Astrocyte (in vitro differentiated cells and primary cell): Measurements from ENCODE around the gene GRIN3B. TPM values are rescaled to one million over a fixed set of nuclear protein-coding genes. Genes with fewer than 3 reads are reported as not detected.

ENCODE experiments used
- DNase-seq: peaks from one replicate; pipeline ENCODE4 v3.0.0-alpha.2; 2010; ENCODE audit warnings: low read depth
- FAIRE-seq: peaks from 2 replicates; lab custom pipeline; 2011; peaks lifted over from hg19 to GRCh38; lab: Jason Lieb, UNC
- H2AFZ ChIP-seq: 2 replicates; pipeline ENCODE4 v1.6.0; 2012; ENCODE audit warnings: low read depth, low read length, inconsistent platforms
- H3K27ac ChIP-seq: 2 replicates; pipeline ENCODE4 v1.5.1; 2011; ENCODE audit warnings: low read depth, low read length, inconsistent platforms
- H3K27me3 ChIP-seq: 2 replicates; pipeline ENCODE4 v1.6.0; 2011; ENCODE audit warnings: low read length, inconsistent platforms; ENCODE audit not compliant: insufficient read depth
- H3K36me3 ChIP-seq: 2 replicates; pipeline ENCODE4 v1.5.1; 2011; ENCODE audit warnings: low read length, inconsistent platforms; ENCODE audit not compliant: insufficient read depth
- H3K4me1 ChIP-seq: 2 replicates; pipeline ENCODE4 v1.5.1; 2011; ENCODE audit warnings: low read length, inconsistent platforms; ENCODE audit not compliant: insufficient read depth
- H3K4me2 ChIP-seq: 2 replicates; pipeline ENCODE4 v1.6.0; 2012; ENCODE audit warnings: low read length, inconsistent platforms
- H3K4me3 ChIP-seq: 2 replicates; pipeline ENCODE4 v1.5.1; 2011; ENCODE audit warnings: low read depth, mild to moderate bottlenecking, low read length, inconsistent platforms; ENCODE audit not compliant: insufficient read depth
- H3K79me2 ChIP-seq: 2 replicates; pipeline ENCODE4 v1.6.0; 2012; ENCODE audit warnings: mild to moderate bottlenecking, low read length, inconsistent platforms; ENCODE audit not compliant: insufficient read depth
- H3K9ac ChIP-seq: 2 replicates; pipeline ENCODE4 v1.6.0; 2012; ENCODE audit warnings: mild to moderate bottlenecking, low read length, inconsistent platforms
- H3K9me3 ChIP-seq: 2 replicates; pipeline ENCODE4 v1.5.1; 2012; ENCODE audit warnings: low read depth, mild to moderate bottlenecking, low read length, inconsistent platforms; ENCODE audit not compliant: insufficient read depth
- H4K20me1 ChIP-seq: 2 replicates; pipeline ENCODE4 v1.6.0; 2012; ENCODE audit warnings: low read length, inconsistent platforms; ENCODE audit not compliant: insufficient read depth
- H3K27ac Mint-ChIP-seq: one replicate; pipeline ENCODE4 v1.8.0; 2021; ENCODE audit warnings: mild to moderate bottlenecking, mixed read lengths; ENCODE audit not compliant: unreplicated experiment
- H3K27me3 Mint-ChIP-seq: one replicate; pipeline ENCODE4 v1.8.0; 2021; ENCODE audit warnings: low read depth, mixed read lengths; ENCODE audit not compliant: unreplicated experiment
- H3K36me3 Mint-ChIP-seq: one replicate; pipeline ENCODE4 v1.8.0; 2021; ENCODE audit warnings: low read depth, mixed read lengths; ENCODE audit not compliant: unreplicated experiment
- H3K4me1 Mint-ChIP-seq: one replicate; pipeline ENCODE4 v1.8.0; 2021; ENCODE audit warnings: low read depth, mixed read lengths; ENCODE audit not compliant: unreplicated experiment
- H3K4me3 Mint-ChIP-seq: one replicate; pipeline ENCODE4 v1.8.0; 2021; ENCODE audit warnings: mild to moderate bottlenecking, moderate library complexity, mixed read lengths; ENCODE audit not compliant: unreplicated experiment
- H3K9me3 Mint-ChIP-seq: one replicate; pipeline ENCODE4 v1.8.0; 2021; ENCODE audit warnings: mild to moderate bottlenecking, mixed read lengths; ENCODE audit not compliant: unreplicated experiment
- CTCF ChIP-seq: IDR thresholded peaks from 2 replicates; pipeline ENCODE4 v1.5.1; 2011; ENCODE audit warnings: low read depth, mild to moderate bottlenecking, inconsistent platforms, low read length, moderate library complexity; ENCODE audit not compliant: insufficient read depth
- EZH2 ChIP-seq: IDR thresholded peaks from 2 replicates; pipeline ENCODE4 v1.6.1; 2012; ENCODE audit warnings: mild to moderate bottlenecking, low read length, inconsistent platforms; ENCODE audit not compliant: insufficient read depth
- total RNA-seq: library from RNA; stranded (reverse); gene quantifications from 2 replicates; pipeline ENCODE4 v1.2.1, GENCODE V29; 2021

The GRIN3B gene
- total RNA-seq, 1 donor from 2014 or later = 2.7 TPM

GRCh38 chr19:1047696-1048147, 47.5 kb downstream of the GRIN3B start:
- H4K20me1 ChIP-seq = no peaks in the 10 kb centered on the region

GRCh38 chr19:1049106-1049505, 48.9 kb downstream of the GRIN3B start:
- no peaks in the 10 kb centered on the region for H3K9me3 ChIP-seq
- no peaks in the 10 kb centered on the region for H3K4me1 ChIP-seq
- H3K27ac Mint-ChIP-seq = no peak overlapping the region
- H4K20me1 ChIP-seq = no peaks in the 10 kb centered on the region
- FAIRE-seq (no peak), DNase-seq (no peak)
- H3K9ac ChIP-seq = no peak overlapping the region
- no peaks in the 10 kb centered on the region for H3K4me1 Mint-ChIP-seq
- no peaks in the 10 kb centered on the region for H3K79me2 ChIP-seq
- no peak overlapping the region for H3K4me3 Mint-ChIP-seq
- H3K36me3 ChIP-seq = no peaks in the 10 kb centered on the region
- H3K4me2 ChIP-seq = no peak overlapping the region
- no peaks in the 10 kb centered on the region for H3K27me3 Mint-ChIP-seq
- TF ChIP-seq CTCF = no peak
- TF ChIP-seq EZH2 = no peak
- no peaks in the 10 kb centered on the region for H3K9me3 Mint-ChIP-seq
- peaks cover 7% of the 10 kb centered on the region for H3K36me3 Mint-ChIP-seq
- no peak overlapping the region for H2AFZ ChIP-seq
- H3K27me3 ChIP-seq = no peaks in the 10 kb centered on the region
- no peak overlapping the region for H3K27ac ChIP-seq
- no peak overlapping the region for H3K4me3 ChIP-seq

More at GRCh38 chr19:1047696-1048147, 47.5 kb downstream of the GRIN3B start:
- H3K27ac Mint-ChIP-seq = no peak overlapping the region
- no peaks in the 10 kb centered on the region for H3K4me1 Mint-ChIP-seq
- no peak overlapping the region for H3K4me2 ChIP-seq
- H3K9me3 Mint-ChIP-seq = no peaks in the 10 kb centered on the region
- no peaks in the 10 kb centered on the region for H3K27me3 ChIP-seq
- no peak overlapping the region for H3K4me3 Mint-ChIP-seq
- no peak overlapping the region for H3K4me3 ChIP-seq
- H3K9me3 ChIP-seq = no peaks in the 10 kb centered on the region
- FAIRE-seq = no peak
- TF ChIP-seq CTCF = no peak
- TF ChIP-seq EZH2 = no peak
- peaks cover 4% of the 10 kb centered on the region for H3K36me3 Mint-ChIP-seq
- H2AFZ ChIP-seq = no peak overlapping the region
- no peaks in the 10 kb centered on the region for H3K79me2 ChIP-seq
- H3K27me3 Mint-ChIP-seq = no peaks in the 10 kb centered on the region
- no peaks in the 10 kb centered on the region for H3K36me3 ChIP-seq
- H3K9ac ChIP-seq = no peak overlapping the region
- H3K4me1 ChIP-seq = no peaks in the 10 kb centered on the region
- no peak for DNase-seq
- H3K27ac ChIP-seq = no peak overlapping the region

GRCh38 chr19:1049800-1050199, 49.6 kb downstream of the GRIN3B start:
- no peaks in the 10 kb centered on the region for H3K4me1 ChIP-seq
- TF ChIP-seq CTCF (no peak), EZH2 (no peak)
- H3K9ac ChIP-seq = no peak overlapping the region
- H3K4me1 Mint-ChIP-seq = no peaks in the 10 kb centered on the region
- no peak overlapping the region for H3K4me2 ChIP-seq
- no peak overlapping the region for H2AFZ ChIP-seq
- no peaks in the 10 kb centered on the region for H3K79me2 ChIP-seq
- no peak for DNase-seq
- H4K20me1 ChIP-seq = no peaks in the 10 kb centered on the region
- H3K9me3 Mint-ChIP-seq = no peaks in the 10 kb centered on the region
- H3K4me3 ChIP-seq = no peak overlapping the region
- H3K9me3 ChIP-seq = no peaks in the 10 kb centered on the region
- H3K27ac Mint-ChIP-seq = no peak overlapping the region
- H3K27me3 Mint-ChIP-seq = no peaks in the 10 kb centered on the region
- H3K36me3 Mint-ChIP-seq = peaks cover 7% of the 10 kb centered on the region
- H3K27ac ChIP-seq = no peak overlapping the region
- no peak overlapping the region for H3K4me3 Mint-ChIP-seq
- H3K36me3 ChIP-seq = no peaks in the 10 kb centered on the region
- no peaks in the 10 kb centered on the region for H3K27me3 ChIP-seq
- FAIRE-seq = no peak
